HG02938 (cell line): Measurements from ENCODE around the gene PRR23E.

Experiments
- ATAC-seq: cut with Tn5 transposase; IDR thresholded peaks from one replicate; pipeline ENCODE4 v1.9.1; 2021; ENCODE audit warnings: mild to moderate bottlenecking, moderate library complexity; ENCODE audit not compliant: unreplicated experiment

Gene PRR23E

DNA sequence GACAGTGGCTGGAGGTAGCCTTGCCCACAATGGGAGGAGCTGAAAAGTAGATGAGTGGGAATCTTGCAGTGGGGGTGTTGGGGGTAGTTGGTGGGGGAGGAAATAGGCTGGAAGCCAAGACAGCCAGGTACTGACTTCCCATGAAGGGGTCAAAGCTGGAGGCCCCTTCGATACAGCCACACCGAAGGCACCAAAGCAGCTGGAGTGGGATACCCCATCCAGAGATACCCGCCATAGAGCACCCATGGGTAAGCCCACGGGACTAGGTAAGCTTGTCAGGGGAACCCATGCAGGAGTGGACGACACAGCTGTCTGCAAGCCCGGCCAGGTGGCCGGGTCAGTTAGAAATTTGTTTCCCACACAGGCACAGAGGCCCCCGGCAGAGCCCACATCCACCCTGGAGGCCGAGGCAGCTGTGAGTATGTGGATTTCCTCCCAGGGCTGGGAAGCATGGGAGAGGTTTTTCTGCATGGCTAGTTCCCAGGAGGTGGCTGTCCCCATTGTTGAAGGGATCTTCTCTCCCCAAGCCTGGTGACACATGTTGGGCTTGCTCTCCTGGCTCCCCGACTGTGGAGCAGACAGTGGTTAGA is 28.6 kb downstream of the PRR23E start:
- no peak for ATAC-seq

DNA sequence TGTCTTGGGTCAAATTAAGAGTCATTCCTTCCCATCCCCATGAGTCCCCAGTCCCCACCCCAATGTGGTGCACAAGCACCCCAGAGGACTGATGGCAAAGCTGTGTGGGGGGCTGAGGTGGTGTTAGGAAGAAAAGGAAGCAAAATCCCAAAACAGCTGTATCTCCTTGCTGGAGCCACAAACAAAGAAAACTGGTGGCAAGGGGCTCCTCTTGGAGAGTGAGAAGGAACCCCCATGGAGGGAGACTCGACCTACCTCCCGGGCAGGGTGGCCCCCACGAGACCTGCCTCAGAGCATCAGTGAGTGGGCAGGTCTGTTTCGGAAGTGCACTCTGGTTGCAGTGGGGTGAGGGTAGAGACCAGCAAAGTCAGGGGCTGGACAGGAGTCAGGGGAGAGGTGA is 29.2 kb downstream of the PRR23E start:
- ATAC-seq, result no peak

DNA sequence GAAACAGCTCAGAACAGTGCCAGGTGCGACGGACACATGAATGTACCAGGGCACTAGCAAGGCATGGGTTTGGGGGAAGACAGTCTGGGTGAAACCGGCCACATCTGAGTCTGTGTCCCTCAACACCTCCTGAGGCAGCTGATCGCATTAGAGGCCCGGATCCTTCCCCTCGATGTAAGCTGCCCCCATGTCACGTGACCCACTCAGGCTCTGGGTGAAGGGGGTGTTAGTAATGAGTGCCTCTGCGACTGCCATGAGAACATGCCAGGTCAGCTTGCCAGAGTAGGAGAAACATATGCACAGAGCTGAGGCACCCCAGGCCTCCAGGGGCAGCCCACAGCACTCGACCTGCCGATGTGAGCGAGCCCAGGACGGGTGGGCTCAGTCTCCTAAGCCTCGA is 29.7 kb downstream of the PRR23E start:
- ATAC-seq, result no peak

DNA sequence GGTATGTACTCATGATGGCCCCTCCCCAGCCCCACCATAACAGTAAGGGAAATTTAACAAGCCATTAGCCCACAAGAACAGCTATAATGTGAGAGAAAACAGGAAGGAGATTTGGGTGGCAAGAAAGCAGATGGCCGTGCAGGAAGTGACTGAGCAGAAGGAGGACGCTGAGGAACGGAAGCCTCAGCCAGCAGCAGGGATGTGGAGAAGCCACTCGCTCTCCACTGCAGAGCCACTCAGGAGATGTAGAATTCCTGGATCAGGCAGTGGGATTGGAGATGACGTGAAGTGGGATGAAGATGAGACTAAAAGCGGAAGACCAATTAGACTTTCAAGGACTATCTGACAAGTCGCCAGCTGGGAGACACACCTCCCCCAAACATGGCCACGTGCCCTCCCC is 31.2 kb downstream of the PRR23E start:
- no peak for ATAC-seq

DNA sequence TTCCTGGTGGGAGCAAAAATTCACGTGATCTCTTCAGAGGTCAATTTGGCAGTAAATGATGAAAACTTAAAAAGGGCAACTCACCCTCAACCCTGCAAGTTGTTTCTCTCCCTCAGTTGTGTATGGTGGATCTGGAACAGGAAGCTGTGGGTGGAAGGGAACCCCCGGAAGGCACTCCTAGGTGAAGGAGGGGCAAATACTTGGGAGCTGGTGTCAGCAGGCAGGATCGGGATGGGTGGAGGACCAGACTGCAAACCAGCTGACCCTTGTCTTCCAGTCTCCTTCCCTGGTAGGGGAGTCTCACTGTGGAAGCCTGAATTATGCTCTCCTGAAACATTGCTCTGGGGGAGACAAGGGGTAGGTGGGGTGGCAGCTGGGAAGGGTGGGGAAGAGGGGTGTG is 33.5 kb downstream of the PRR23E start:
- no peak for ATAC-seq

DNA sequence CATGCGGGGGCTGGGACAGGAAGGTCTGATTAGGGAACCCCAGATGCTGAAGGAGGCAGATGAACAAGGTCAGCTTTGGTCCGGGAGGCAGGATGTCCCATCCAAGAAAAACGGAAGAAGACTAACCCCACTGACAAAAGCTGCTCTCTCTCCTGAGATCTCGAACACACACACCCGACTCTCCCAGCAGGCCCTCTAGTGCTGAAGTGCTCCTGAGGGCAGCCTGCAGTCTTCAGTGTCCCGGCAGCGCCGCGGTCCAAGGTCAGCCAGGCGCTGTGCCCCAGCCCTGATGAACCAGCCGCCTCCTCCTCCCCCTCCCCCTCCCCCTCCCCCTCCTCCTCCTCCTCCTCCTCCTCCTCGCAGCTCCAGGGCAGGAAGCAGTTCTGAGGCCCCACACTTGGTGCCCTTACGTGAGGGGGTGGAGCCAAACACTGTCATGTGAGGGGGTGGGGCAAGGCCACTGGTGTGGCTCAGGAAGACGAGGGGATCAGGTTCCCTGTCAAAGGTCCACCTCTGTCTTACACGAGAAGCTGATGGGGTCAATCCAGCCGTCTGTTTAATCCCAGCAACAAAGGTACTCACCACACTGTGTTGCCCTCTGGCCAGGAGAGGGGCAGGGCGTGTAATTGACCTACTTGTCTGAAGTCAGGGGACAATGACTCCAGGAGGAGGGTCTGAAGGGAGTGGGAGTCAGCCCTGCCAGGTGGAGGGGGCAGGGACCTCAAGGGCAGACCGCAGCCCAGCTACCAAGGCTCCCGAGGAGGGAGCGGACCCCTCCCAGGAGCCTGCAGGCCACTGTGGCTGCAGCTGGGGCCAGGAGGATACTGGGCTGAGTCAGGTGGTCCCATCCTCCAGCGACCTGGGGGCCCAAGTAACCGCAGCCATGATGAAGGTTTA is 34.3 kb downstream of the PRR23E start:
- ATAC-seq, result no peak

DNA sequence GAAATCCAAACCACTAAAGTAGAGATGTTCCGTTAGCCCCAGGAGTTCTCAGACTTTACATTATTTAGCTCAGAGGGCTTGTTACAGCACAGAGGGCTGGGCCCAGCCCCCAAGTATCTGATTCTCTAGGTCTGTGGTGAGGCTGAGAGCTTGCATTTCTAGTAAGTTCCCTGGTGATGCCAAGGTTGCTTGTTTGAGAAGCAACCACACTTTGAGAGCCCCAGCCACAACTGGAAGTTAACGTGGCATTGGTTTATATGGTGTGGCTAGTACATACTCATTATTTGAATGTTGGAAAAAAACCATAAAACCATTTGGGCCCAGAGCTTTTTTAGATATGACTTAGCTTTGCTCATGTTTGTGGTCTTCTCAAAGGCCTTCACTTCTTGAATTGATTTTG is 35.9 kb downstream of the PRR23E start:
- ATAC-seq, result no peak

DNA sequence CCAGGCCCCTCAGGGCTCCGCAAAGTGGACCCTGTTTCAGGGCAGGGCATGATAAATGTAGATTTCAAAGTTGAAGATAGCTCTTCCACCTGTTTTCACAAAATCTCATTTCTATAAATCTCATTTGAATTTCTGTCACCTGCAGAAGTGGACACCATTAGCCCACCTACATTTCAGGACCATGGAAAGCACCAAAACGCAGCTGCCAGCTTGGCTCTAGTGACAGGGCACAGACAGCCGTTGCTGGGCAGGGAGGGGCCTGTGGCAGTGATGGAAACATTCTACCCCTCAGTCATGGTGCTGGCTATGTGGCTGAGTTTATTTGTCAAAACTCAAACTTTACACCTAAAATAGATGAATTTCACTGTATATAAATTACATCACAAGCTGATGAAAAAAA is 40.4 kb downstream of the PRR23E start:
- no peak for ATAC-seq

DNA sequence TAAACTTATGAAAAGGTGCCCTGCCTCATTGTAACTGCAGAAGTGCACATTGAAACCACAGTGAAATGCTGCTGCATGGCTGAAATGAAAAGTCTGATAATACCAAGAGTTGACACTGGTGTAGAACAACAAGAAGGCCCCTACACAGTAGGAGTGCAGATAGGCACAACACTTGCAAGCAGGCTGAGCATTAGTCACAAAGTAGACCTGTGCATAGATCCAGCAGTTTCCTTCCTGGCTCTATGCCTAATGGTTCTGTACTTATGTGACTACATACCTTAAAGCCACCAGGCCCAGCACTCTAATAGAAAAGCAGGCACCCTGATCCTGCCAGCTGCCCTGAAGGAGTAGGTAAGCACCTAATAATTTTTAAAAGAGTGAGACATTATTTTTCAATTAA is 41.8 kb downstream of the PRR23E start:
- no peak for ATAC-seq

DNA sequence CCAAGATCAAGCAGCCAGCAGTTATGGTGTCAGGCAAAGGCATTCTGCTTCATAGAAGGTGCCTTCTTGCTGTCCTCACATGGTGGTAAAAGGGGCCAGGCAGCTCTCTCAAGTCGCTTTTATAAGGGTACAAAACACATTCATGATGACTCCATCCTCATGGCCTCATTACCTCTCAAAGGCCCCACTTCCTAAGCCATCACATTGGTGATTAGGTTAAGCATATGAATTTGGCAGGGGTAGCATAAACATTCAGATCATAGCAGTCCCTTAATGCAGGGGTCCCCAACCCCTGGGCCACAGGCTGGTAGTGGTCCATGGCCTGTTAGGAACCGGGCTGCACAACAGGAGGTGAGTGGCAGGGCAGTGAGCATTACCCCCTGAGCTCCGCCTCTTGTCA is 42.8 kb downstream of the PRR23E start:
- no peak for ATAC-seq

DNA sequence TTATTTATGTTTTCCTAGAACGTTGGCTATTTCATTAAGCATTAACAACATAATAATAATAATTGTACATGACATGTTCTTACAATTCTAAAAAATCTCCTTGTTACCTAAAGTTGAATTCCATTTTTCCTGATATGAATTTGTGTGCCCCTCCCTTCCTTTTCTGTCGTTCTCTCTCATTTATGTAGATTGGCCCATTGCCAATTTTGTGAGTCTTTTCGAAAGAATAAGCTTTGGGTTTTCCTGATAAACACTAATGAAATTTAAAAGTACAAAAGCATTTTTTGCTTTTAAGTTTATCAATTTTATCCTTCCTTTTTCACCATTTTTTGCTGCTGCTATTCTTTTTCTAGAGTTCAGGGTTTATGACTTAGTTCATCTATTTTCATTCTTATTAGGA is 44.9 kb downstream of the PRR23E start:
- no peak for ATAC-seq

DNA sequence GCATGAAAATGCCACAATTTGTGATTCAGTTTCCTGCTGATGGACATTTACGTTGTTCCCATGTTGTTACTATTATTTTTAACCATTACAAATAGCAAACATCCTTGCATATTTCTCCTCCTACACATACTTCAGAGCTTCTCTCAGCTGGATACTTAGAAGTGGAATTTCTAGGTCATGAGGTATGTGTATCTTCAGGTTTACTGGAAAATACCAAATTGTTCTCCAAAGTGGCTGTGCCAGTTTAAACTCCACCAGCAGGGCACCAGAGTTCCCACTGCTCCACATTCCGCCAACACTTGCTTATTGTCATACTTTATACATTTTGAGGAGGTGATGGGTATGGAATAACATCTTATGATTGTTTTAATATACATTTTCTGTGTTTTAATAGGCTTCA is 45.7 kb downstream of the PRR23E start:
- ATAC-seq, result no peak

DNA sequence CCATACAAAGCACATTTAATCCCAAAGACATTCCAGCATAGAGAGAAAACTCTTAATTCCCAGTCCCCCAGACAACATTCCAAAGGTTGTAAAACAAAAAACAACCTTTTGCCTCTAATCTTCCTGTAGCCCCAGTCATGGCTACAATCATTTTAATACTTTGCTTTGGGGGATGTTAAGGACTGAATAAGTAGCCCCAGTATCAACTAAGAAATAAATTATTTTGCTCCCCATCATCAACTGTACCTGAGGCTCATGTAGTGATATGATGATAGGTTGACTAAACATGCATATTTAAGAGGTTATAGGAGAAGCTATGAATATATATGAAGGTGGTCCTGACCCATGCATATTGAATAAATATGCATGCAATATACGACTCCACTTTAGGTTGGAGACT is 54.4 kb downstream of the PRR23E start:
- ATAC-seq, result no peak
